ENCODE measurements around the gene KDM1B.

The KDM1B gene

DNA sequence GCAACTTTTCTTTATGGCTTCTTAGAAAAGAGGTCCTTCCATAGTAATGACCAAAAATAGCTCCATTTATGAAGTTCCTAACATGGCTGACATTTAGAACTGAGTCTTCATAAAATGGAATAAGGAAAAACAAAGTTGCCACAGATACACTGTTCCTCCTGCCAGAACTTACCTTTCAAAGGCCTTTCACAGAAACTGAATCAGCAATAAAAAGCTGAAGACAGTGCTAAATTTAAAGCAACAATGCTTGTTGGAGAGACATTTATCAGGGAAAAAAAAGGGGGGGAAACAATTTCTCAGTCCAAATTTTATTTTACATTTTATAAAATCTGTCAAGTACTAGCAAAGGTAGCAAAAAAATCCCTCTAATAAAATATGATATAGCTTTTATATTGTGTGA, 91.8 kb downstream of the KDM1B start:
- Histone ChIP-seq H4K20me1 (ENCODE audit: insufficient read depth, low read length, poor library complexity, severe bottlenecking) (peaks cover 59% of the 10 kb centered on the region), H3K4me3 (ENCODE audit: low read length, poor library complexity, severe bottlenecking) (no peak overlapping the region), H3K27me3 (ENCODE audit: insufficient read depth, low read length, poor library complexity, severe bottlenecking) (no peaks in the 10 kb centered on the region), H2AFZ (ENCODE audit: low read length) (no peak overlapping the region), H3K36me3 (ENCODE audit: insufficient read depth, low read length) (peaks cover 94% of the 10 kb centered on the region), H3K4me1 (ENCODE audit: insufficient read depth, low read length, poor library complexity, severe bottlenecking) (peaks cover under 1% of the 10 kb centered on the region), H3K79me2 (ENCODE audit: insufficient read depth, low read length) (peaks cover 88% of the 10 kb centered on the region), H3F3A (ENCODE audit: low read depth) (no peaks in the 10 kb centered on the region), H3K9ac (ENCODE audit: low read depth, low read length, poor library complexity, severe bottlenecking) (no peak overlapping the region), H3K4me2 (ENCODE audit: low read depth, low read length, poor library complexity, severe bottlenecking) (no peak overlapping the region), H3K9me2 (replicated peaks; ENCODE audit: low read depth, low read length) (no peaks in the 10 kb centered on the region), H3K9me3 (ENCODE audit: insufficient read depth, low read depth, low read length) (no peaks in the 10 kb centered on the region)
- no peak for TF ChIP-seq CTCF (conservative IDR thresholded peaks at IDR 0.05; ENCODE audit: low read length)
- TF ChIP-seq EZH2phosphoT487 (IDR thresholded peaks at IDR 0.05; ENCODE audit: borderline replicate concordance) = no peak

DNA sequence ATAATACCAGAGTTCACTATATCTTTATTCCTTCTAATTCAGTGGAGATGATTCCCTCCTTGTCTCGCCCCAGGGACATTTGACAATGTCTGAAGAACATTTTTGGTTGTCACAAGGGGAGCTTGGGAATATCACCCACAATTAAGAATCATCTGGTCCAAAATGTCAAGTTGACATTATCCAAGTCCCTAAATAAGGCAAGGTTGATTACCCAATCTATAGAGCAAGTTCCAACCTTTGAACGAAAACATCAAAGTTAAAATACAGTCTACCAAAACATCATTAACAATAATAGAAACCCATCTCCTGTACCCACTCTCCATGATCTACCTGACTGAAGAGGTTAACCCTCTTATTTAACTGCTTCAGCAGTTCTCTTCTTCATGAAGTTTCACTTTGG, 93.5 kb downstream of the KDM1B start:
- Histone ChIP-seq H3K9me3 (ENCODE audit: insufficient read depth, low read depth, low read length) (no peaks in the 10 kb centered on the region), H3K36me3 (ENCODE audit: insufficient read depth, low read length) (peaks cover 94% of the 10 kb centered on the region), H3K4me1 (ENCODE audit: insufficient read depth, low read length, poor library complexity, severe bottlenecking) (no peaks in the 10 kb centered on the region), H3K4me3 (ENCODE audit: low read length, poor library complexity, severe bottlenecking) (no peak overlapping the region), H3F3A (ENCODE audit: low read depth) (no peaks in the 10 kb centered on the region), H3K9ac (ENCODE audit: low read depth, low read length, poor library complexity, severe bottlenecking) (no peak overlapping the region), H2AFZ (ENCODE audit: low read length) (no peak overlapping the region), H4K20me1 (ENCODE audit: insufficient read depth, low read length, poor library complexity, severe bottlenecking) (peaks cover 65% of the 10 kb centered on the region), H3K79me2 (ENCODE audit: insufficient read depth, low read length) (peaks cover 88% of the 10 kb centered on the region), H3K4me2 (ENCODE audit: low read depth, low read length, poor library complexity, severe bottlenecking) (no peak overlapping the region), H3K27me3 (ENCODE audit: insufficient read depth, low read length, poor library complexity, severe bottlenecking) (no peaks in the 10 kb centered on the region), H3K9me2 (replicated peaks; ENCODE audit: low read depth, low read length) (no peaks in the 10 kb centered on the region)
- TF ChIP-seq CTCF (conservative IDR thresholded peaks at IDR 0.05; ENCODE audit: low read length) (no peak), EZH2phosphoT487 (IDR thresholded peaks at IDR 0.05; ENCODE audit: borderline replicate concordance) (no peak)

- peaks cover 90% of the 10 kb centered on the region for H3K79me2 ChIP-seq (ENCODE audit: insufficient read depth, low read length)
These were observed 94.0 kb downstream of the KDM1B start for GRCh38 chr6:18249271-18249670.

More at GRCh38 chr6:18249271-18249670, 94.0 kb downstream of the KDM1B start:
- Histone ChIP-seq H3F3A (ENCODE audit: low read depth) (no peaks in the 10 kb centered on the region), H3K4me1 (ENCODE audit: insufficient read depth, low read length, poor library complexity, severe bottlenecking) (no peaks in the 10 kb centered on the region), H3K9me3 (ENCODE audit: insufficient read depth, low read depth, low read length) (no peaks in the 10 kb centered on the region), H3K9me2 (replicated peaks; ENCODE audit: low read depth, low read length) (no peaks in the 10 kb centered on the region), H3K4me2 (ENCODE audit: low read depth, low read length, poor library complexity, severe bottlenecking) (no peak overlapping the region), H3K9ac (ENCODE audit: low read depth, low read length, poor library complexity, severe bottlenecking) (no peak overlapping the region), H3K27me3 (ENCODE audit: insufficient read depth, low read length, poor library complexity, severe bottlenecking) (no peaks in the 10 kb centered on the region), H3K36me3 (ENCODE audit: insufficient read depth, low read length) (peaks cover 94% of the 10 kb centered on the region), H2AFZ (ENCODE audit: low read length) (no peak overlapping the region), H4K20me1 (ENCODE audit: insufficient read depth, low read length, poor library complexity, severe bottlenecking) (peaks cover 65% of the 10 kb centered on the region), H3K4me3 (ENCODE audit: low read length, poor library complexity, severe bottlenecking) (no peak overlapping the region)
- no peak for TF ChIP-seq EZH2phosphoT487 (IDR thresholded peaks at IDR 0.05; ENCODE audit: borderline replicate concordance)
- no peak for TF ChIP-seq CTCF (conservative IDR thresholded peaks at IDR 0.05; ENCODE audit: low read length)
